Endothelial cell (in vitro differentiated cells): ENCODE measurements around the gene HTR3C. TPM values are rescaled to one million over a fixed set of nuclear protein-coding genes. Genes with fewer than 3 reads are reported as not detected.
"Not testable (repeated sequence)": the region's sequence is repeated elsewhere in the genome, so short reads cannot be mapped to it uniquely, and the experiment has no call there.

Experiments
- DNase-seq: peaks from one replicate; pipeline ENCODE4 v3.0.0; 2021; ENCODE audit warnings: low spot score
- H3K27ac Mint-ChIP-seq: one replicate; pipeline ENCODE4 v1.8.0; 2021; ENCODE audit warnings: mixed read lengths, inconsistent platforms; ENCODE audit not compliant: unreplicated experiment
- H3K27me3 Mint-ChIP-seq: one replicate; pipeline ENCODE4 v1.8.0; 2021; ENCODE audit warnings: mild to moderate bottlenecking, moderate library complexity, mixed read lengths, inconsistent platforms; ENCODE audit not compliant: unreplicated experiment
- H3K36me3 Mint-ChIP-seq: one replicate; pipeline ENCODE4 v1.8.0; 2021; ENCODE audit warnings: mild to moderate bottlenecking, low read depth, mixed read lengths, inconsistent platforms; ENCODE audit not compliant: unreplicated experiment
- H3K4me1 Mint-ChIP-seq: one replicate; pipeline ENCODE4 v1.8.0; 2021; ENCODE audit warnings: mild to moderate bottlenecking, mixed read lengths, inconsistent platforms; ENCODE audit not compliant: unreplicated experiment
- H3K4me3 Mint-ChIP-seq: one replicate; pipeline ENCODE4 v1.8.0; 2021; ENCODE audit warnings: mild to moderate bottlenecking, mixed read lengths, inconsistent platforms; ENCODE audit not compliant: unreplicated experiment
- H3K9me3 Mint-ChIP-seq: one replicate; pipeline ENCODE4 v1.8.0; 2021; ENCODE audit warnings: mixed read lengths, inconsistent platforms; ENCODE audit not compliant: unreplicated experiment
- long read RNA-seq: library from polyadenylated mRNA; unstranded; transcript quantifications from one replicate; pipeline ENCODE4 v2.0.0, GENCODE V29; 2020; ENCODE audit not compliant: unreplicated experiment
- total RNA-seq: library from RNA; stranded (reverse); fragmentation: NEBNext Ultra II Directional; extraction: Animal tissue kit (Norgen Biotek cat#: 25700); gene quantifications from one replicate; pipeline ENCODE4 v1.2.1, GENCODE V29; 2021; ENCODE audit not compliant: unreplicated experiment
- TF ChIP-seq, protein P1 (sequence below): fragments of 200-600 bp; sonication (generic); IDR thresholded peaks from one replicate; pipeline ENCODE4 v1.5.0; 2021; ENCODE audit warnings: antibody characterized with exemption; ENCODE audit not compliant: unreplicated experiment

Gene HTR3C, protein sequence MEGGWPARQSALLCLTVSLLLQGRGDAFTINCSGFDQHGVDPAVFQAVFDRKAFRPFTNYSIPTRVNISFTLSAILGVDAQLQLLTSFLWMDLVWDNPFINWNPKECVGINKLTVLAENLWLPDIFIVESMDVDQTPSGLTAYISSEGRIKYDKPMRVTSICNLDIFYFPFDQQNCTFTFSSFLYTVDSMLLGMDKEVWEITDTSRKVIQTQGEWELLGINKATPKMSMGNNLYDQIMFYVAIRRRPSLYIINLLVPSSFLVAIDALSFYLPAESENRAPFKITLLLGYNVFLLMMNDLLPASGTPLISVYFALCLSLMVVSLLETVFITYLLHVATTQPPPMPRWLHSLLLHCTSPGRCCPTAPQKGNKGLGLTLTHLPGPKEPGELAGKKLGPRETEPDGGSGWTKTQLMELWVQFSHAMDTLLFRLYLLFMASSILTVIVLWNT
- not detected for total RNA-seq
- long read RNA-seq: 0 reads

DNA sequence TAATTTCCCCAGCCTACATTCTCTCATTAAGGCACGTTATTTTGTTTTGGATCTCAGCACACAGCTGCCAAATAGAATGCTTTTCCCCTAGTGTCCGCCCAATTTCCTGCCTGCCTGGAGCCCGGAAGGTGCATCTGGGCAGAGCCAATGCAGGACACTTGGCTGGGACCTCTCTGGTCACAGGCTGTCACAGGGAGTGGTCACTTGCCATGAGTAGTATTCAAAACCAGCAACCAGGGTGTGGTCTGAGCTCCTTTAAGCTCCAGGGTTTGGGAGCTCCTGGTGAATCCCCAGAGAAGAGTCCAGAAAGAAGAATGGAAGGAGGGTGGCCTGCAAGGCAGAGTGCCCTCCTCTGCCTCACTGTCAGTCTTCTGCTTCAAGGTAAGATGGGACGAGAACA is at the start of gene HTR3C:
Gene HTR3C (plus strand): TSS at position 281 of the 400 bp plus-strand sequence. CDS start 34 bp downstream, at position 315.
- Mint-ChIP-seq H3K27me3 (peaks cover 2% of the 10 kb centered on the region), H3K4me3 (no peak within 1 kb of the TSS), H3K4me1 (peaks cover 7% of the 10 kb centered on the region), H3K9me3 (no peaks in the 10 kb centered on the region), H3K36me3 (no peaks in the 10 kb centered on the region), H3K27ac (no peak within 1 kb of the TSS)
- TF ChIP-seq, protein P1, sequence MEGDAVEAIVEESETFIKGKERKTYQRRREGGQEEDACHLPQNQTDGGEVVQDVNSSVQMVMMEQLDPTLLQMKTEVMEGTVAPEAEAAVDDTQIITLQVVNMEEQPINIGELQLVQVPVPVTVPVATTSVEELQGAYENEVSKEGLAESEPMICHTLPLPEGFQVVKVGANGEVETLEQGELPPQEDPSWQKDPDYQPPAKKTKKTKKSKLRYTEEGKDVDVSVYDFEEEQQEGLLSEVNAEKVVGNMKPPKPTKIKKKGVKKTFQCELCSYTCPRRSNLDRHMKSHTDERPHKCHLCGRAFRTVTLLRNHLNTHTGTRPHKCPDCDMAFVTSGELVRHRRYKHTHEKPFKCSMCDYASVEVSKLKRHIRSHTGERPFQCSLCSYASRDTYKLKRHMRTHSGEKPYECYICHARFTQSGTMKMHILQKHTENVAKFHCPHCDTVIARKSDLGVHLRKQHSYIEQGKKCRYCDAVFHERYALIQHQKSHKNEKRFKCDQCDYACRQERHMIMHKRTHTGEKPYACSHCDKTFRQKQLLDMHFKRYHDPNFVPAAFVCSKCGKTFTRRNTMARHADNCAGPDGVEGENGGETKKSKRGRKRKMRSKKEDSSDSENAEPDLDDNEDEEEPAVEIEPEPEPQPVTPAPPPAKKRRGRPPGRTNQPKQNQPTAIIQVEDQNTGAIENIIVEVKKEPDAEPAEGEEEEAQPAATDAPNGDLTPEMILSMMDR: no peak
- DNase-seq: no peak

DNA sequence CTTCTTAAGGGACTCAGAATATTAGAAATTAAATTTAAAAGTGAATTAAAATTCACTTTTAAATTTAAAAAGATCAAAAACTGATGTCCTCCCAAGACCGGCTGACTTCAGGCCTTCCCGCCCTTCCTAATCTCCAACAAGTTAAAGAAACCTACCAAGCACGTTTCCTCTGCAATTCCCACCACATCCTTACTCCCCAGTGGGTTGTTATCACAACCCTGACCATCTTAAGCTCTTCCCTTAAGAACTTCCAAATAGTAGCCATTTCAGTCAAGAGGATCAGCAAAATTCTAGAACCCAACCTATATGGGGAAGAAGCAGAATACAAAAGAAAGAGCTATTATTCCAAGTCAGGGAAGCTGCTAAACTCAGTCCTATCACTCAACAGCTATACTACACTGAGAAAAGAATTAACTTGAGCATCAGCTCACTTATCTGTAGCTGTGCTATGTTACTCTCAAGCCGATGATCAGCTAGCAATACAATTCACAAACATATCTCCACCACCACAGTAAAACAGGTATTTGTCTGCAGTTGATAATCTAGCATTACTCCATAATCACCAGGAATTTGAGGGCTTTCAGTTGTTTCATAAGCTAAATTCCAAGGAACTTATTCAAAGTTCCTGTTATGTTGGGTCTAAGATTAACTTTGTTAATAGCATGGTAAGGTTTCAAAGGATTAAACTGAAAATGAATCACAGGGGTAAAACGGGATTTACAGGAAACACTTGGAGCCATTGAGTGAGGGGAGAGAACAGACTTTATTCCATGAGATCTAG is 49.5 kb upstream of the HTR3C start:
- TF ChIP-seq, protein P1: no peak
- Mint-ChIP-seq H3K27ac (no peak overlapping the region), H3K4me1 (peaks cover 25% of the 10 kb centered on the region), H3K4me3 (no peak overlapping the region), H3K36me3 (peaks cover 4% of the 10 kb centered on the region), H3K9me3 (no peaks in the 10 kb centered on the region), H3K27me3 (peaks cover 5% of the 10 kb centered on the region)
- DNase-seq: no peak

DNA sequence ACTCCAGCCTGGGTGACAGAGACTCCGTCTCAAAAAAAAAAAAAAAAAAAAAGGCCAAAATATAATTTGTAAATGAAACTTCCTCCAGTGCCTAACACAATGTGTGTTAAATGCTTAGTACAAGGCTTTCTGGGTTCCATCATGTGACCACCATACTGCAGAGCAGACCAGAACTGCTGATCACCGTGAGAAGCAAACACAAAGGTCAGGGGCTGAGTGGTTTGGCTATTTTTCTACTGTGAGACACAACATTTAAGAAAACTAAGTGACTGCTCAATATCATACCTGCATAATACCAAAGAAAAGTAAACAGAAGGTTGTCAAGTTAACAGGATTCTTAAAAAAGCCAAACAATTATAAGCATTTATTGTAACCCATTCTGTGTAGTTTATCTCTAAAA is 48.4 kb upstream of the HTR3C start:
- peaks cover 4% of the 10 kb centered on the region for H3K36me3 Mint-ChIP-seq
- TF ChIP-seq, protein P1: no peak
- peaks cover 25% of the 10 kb centered on the region for H3K4me1 Mint-ChIP-seq
- DNase-seq: no peak
- H3K9me3 Mint-ChIP-seq: no peaks in the 10 kb centered on the region
- no peak overlapping the region for H3K27ac Mint-ChIP-seq
- no peak overlapping the region for H3K4me3 Mint-ChIP-seq
- H3K27me3 Mint-ChIP-seq: peaks cover 5% of the 10 kb centered on the region

DNA sequence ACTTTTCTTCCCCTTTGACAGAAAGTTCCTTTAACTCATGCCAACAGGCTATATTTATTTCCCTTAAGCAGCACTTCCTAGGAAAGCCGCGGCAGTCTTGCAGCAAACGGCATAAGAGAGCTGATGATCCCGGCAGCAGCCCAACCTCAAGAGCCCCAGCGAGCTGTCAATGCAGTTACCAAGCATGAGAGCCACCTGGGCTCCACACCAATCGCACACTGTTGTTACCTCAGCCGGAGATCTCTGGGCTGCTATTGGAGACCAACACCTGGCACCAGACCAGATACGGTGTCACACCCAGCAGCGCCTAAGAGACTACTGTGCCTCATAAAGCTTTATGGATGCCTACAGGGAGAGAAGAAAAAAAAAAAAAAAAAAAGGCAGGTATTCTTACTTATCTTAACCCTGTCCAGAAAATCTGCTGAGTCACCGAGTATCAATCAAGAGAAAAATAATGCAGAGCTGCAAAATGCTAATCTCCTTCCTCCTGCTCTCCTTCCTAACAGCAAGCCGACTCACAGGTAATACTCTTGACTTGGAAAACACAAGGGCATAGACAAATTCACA is 46.8 kb upstream of the HTR3C start:
- H3K4me1 Mint-ChIP-seq: peaks cover 25% of the 10 kb centered on the region
- peaks cover 4% of the 10 kb centered on the region for H3K36me3 Mint-ChIP-seq
- peaks cover 6% of the 10 kb centered on the region for H3K27me3 Mint-ChIP-seq
- peak overlapping the region; percentile 59 for H3K27ac Mint-ChIP-seq
- no peak overlapping the region for H3K4me3 Mint-ChIP-seq
- H3K9me3 Mint-ChIP-seq: no peaks in the 10 kb centered on the region
- DNase-seq: peak; percentile 22
- TF ChIP-seq, protein P1: no peak

DNA sequence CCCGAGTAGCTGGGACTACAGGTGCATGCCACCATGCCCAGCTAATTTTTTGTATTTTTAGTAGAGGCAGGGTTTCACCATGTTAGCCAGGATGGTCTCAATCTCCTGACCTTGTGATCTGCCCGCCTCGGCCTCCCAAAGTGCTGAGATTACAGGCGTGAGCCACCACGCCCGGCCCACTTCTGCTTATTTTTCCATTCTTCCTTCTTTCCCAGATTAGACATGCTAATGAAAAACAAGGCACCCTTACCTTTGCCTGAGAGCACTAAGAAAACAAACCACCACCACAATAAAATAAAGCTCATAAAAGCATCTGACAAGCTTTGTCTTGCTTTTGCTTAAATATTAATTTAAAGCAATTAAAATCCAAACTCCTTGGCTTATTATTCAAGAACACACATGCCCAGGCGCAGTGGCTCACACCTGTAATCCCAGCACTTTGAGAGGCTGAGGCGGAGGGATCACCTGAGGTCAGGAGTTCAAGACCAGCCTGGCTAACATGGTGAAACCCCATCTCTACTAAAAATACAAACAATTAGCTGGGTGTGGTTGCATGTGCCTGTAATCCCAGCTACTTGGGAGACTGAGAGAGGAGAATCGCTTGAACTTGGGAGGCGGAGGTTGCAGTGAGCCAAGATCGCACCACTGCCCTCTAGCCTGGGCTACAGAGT is 45.6 kb upstream of the HTR3C start:
- peaks cover 25% of the 10 kb centered on the region for H3K4me1 Mint-ChIP-seq
- H3K36me3 Mint-ChIP-seq, H3K27me3 Mint-ChIP-seq, DNase-seq, H3K4me3 Mint-ChIP-seq, H3K27ac Mint-ChIP-seq, H3K9me3 Mint-ChIP-seq: not testable (repeated sequence)
